ENCODE results near the gene REEP1. TPM values are rescaled to one million over a fixed set of nuclear protein-coding genes. Genes with fewer than 3 reads are reported as not detected.

REEP1 gene
- total and polyA plus RNA-seq, 9 of the 15 experiments (the other 6 are each of a cell fraction or from before 2014, with no cell fraction given), result 0.11 to 0.67 (median 0.13) TPM

- TF ChIP-seq, protein P1, sequence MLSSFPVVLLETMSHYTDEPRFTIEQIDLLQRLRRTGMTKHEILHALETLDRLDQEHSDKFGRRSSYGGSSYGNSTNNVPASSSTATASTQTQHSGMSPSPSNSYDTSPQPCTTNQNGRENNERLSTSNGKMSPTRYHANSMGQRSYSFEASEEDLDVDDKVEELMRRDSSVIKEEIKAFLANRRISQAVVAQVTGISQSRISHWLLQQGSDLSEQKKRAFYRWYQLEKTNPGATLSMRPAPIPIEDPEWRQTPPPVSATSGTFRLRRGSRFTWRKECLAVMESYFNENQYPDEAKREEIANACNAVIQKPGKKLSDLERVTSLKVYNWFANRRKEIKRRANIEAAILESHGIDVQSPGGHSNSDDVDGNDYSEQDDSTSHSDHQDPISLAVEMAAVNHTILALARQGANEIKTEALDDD (IDR thresholded peaks at IDR 0.05), result 0 out of 2 replicates have a peak, but pooled peaks have one; percentile 2
- TF ChIP-seq ARNT (IDR thresholded peaks at IDR 0.05), result 0 out of 4 replicates have a peak, but pooled peaks of 1 of the 2 experiments have one; percentile 26
- TF ChIP-seq CEBPB (tag; IDR thresholded peaks at IDR 0.05), result no peak
- no peak for TF ChIP-seq SAFB2 (IDR thresholded peaks at IDR 0.05; ENCODE audit: borderline replicate concordance, low read depth, low read length, severe bottlenecking)
- TF ChIP-seq, protein P2, sequence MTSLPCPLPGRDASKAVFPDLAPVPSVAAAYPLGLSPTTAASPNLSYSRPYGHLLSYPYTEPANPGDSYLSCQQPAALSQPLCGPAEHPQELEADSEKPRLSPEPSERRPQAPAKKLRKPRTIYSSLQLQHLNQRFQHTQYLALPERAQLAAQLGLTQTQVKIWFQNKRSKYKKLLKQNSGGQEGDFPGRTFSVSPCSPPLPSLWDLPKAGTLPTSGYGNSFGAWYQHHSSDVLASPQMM (CRISPR knock-in tag; IDR thresholded peaks at IDR 0.05), result no peak
- no peak for TF ChIP-seq SMARCC2 (IDR thresholded peaks at IDR 0.05; ENCODE audit: low read depth)
- no peak for TF ChIP-seq MEF2D (tag; conservative IDR thresholded peaks at IDR 0.05; ENCODE audit: low read depth)
- 0 out of 4 replicates have a peak, but pooled peaks of 1 of the 2 experiments have one; percentile 3 for TF ChIP-seq CSDE1 (IDR thresholded peaks at IDR 0.05)
- no peak for TF ChIP-seq MNT (conservative IDR thresholded peaks at IDR 0.05)
- TF ChIP-seq SIX5 (IDR thresholded peaks at IDR 0.05; ENCODE audit: borderline replicate concordance in 1 of 2, insufficient read depth in 1 of 2, low read depth in 1 of 2, low read length in 2 of 2), result peak; percentile 42 to 51; a peak in 3 of 4 replicates
- TF ChIP-seq CBFB (CRISPR knock-in tag; IDR thresholded peaks at IDR 0.05), result no peak
- no peak for TF ChIP-seq ETV6 (IDR thresholded peaks at IDR 0.05; ENCODE audit: borderline replicate concordance in 1 of 2, low read depth in 2 of 2, low read length in 1 of 2)
- no peak for TF ChIP-seq ETV6 (CRISPR knock-in tag; IDR thresholded peaks at IDR 0.05; ENCODE audit: borderline replicate concordance)
- TF ChIP-seq, protein P3, sequence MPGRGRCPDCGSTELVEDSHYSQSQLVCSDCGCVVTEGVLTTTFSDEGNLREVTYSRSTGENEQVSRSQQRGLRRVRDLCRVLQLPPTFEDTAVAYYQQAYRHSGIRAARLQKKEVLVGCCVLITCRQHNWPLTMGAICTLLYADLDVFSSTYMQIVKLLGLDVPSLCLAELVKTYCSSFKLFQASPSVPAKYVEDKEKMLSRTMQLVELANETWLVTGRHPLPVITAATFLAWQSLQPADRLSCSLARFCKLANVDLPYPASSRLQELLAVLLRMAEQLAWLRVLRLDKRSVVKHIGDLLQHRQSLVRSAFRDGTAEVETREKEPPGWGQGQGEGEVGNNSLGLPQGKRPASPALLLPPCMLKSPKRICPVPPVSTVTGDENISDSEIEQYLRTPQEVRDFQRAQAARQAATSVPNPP (IDR thresholded peaks at IDR 0.05; ENCODE audit: borderline replicate concordance, insufficient read depth, insufficient read length), result no peak
- TF ChIP-seq ZFP36 (IDR thresholded peaks at IDR 0.05; ENCODE audit: low read depth, low read length, partially characterized antibody), result no peak
- no peak for TF ChIP-seq JUN (IDR thresholded peaks at IDR 0.05; ENCODE audit: borderline replicate concordance, low read depth, low read length)
- no peak for TF ChIP-seq JUN (CRISPR knock-in tag; IDR thresholded peaks at IDR 0.05; ENCODE audit: borderline replicate concordance)
- TF ChIP-seq GTF2B (IDR thresholded peaks at IDR 0.05; ENCODE audit: extremely low read depth, insufficient read length), result no peak
- peak; percentile 90 for TF ChIP-seq NR2C1 (IDR thresholded peaks at IDR 0.05)
- peak; percentile 93 for TF ChIP-seq NR2C1 (tag; IDR thresholded peaks at IDR 0.05)
- TF ChIP-seq, protein P4, sequence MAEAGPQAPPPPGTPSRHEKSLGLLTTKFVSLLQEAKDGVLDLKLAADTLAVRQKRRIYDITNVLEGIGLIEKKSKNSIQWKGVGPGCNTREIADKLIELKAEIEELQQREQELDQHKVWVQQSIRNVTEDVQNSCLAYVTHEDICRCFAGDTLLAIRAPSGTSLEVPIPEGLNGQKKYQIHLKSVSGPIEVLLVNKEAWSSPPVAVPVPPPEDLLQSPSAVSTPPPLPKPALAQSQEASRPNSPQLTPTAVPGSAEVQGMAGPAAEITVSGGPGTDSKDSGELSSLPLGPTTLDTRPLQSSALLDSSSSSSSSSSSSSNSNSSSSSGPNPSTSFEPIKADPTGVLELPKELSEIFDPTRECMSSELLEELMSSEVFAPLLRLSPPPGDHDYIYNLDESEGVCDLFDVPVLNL (CRISPR knock-in tag; IDR thresholded peaks at IDR 0.05; ENCODE audit: low read depth), result no peak
- TF ChIP-seq MYNN (IDR thresholded peaks at IDR 0.05), result no peak
- no peak for TF ChIP-seq MYNN (CRISPR knock-in tag; IDR thresholded peaks at IDR 0.05)
- no peak for TF ChIP-seq NFIC (IDR thresholded peaks at IDR 0.05)
- peak; percentile 67 for TF ChIP-seq CREM (IDR thresholded peaks at IDR 0.05; ENCODE audit: low read depth)
Observed at GRCh38 chr2:86194751-86195054, 142.7 kb downstream of the REEP1 start (continued).
